Ascending aorta (tissue), 2 donors: Measurements from ENCODE around the gene ANKDD1A. TPM values are rescaled to one million over a fixed set of nuclear protein-coding genes. Genes with fewer than 3 reads are reported as not detected.

ENCODE experiments used
- DNase-seq, 2 donors: peaks; one replicate each; pipeline ENCODE4 v3.0.0-alpha.2; 2019; ENCODE audit warnings: low spot score in 2 of 2
- H3K27ac ChIP-seq, 2 donors: fragments of 200-600 bp; sonication (generic); one replicate each; pipeline ENCODE4 v1.5.1; 2016 to 2017; ENCODE audit warnings: mild to moderate bottlenecking in 1 of 2
- H3K27me3 ChIP-seq: fragments of 200-600 bp; sonication (generic); one replicate; pipeline ENCODE4 v1.5.1; 2017
- H3K36me3 ChIP-seq, 2 donors: fragments of 200-600 bp; sonication (generic); one replicate each; pipeline ENCODE4 v1.5.1; 2016
- H3K4me1 ChIP-seq, 2 donors: fragments of 200-600 bp; sonication (generic); one replicate each; pipeline ENCODE4 v1.5.1; 2016 to 2017; ENCODE audit warnings: mild to moderate bottlenecking in 1 of 2
- H3K4me3 ChIP-seq, 2 donors: fragments of 200-600 bp; sonication (generic); one replicate each; pipeline ENCODE4 v1.5.1; 2016 to 2017; ENCODE audit warnings: mild to moderate bottlenecking in 1 of 2
- H3K9me3 ChIP-seq, 2 donors: fragments of 200-600 bp; sonication (generic); one replicate each; pipeline ENCODE4 v1.5.1; 2016
- intact Hi-C: fragments of 100-400 bp; cut with DNase I; formaldehyde crosslinking; loops from one replicate; pipeline ENCODE4 v1.15.1; 2023
- total RNA-seq: library from RNA; depleted of rRNA; stranded (reverse); fragments of >200 nt; gene quantifications from one replicate; pipeline ENCODE4 v1.1.0, GENCODE V29; 2016
- TF ChIP-seq, protein P1 (sequence below), 3 experiments: fragments of 200-600 bp in 2 of 3; fragments of 450-650 bp in 1 of 3; sonication (generic) in 2 of 3; IDR thresholded peaks; one replicate each; pipeline ENCODE4 v1.5.1; 2016 to 2019; ENCODE audit warnings: antibody characterized with exemption in 3 of 3, mild to moderate bottlenecking in 1 of 3, moderate library complexity in 1 of 3

Gene ANKDD1A
- total RNA-seq, 1 donor from 2014 or later = 28.6 TPM

DNA sequence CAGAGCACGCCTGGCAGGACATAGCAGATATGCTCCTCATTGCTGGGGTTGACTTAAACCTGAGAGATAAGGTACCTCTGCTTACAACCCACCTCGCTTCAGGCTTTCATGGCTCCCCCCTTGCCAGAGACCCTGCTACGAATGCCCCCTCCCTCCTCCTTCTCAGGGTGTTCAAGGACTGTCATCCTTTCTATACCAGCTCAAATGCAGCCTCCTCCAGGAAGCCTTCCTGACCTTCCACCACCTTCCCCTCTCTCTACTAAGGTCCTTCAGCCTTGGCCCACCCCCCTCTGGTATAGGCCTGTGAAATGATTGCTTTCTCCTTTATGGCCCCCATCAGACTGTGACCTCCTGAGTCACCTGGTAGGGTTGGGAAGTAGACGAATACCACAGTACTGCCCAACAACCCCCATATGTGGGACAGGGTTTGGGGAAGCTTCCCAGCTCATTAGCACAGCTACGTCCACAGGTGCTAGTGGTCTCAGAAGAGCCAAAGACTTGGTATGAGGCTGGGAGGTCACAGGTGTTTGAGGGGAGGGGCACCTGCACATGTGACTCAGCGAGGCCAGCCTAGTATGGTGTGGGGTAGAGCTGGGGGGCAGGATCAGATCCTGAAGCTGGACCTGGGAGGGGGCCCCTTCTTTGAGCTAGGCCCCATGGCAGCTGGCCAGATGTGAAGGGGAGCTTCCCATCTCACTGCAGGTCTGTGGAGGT is 32.0 kb downstream of the ANKDD1A start:
- Histone ChIP-seq H3K4me3 (no peak overlapping the region), H3K36me3 (peaks cover 5 to 17% of the 10 kb centered on the region in 2 donors), H3K27me3 (no peaks in the 10 kb centered on the region), H3K27ac (no peak overlapping the region), H3K9me3 (no peaks in the 10 kb centered on the region), H3K4me1 (no peaks in the 10 kb centered on the region)
- TF ChIP-seq, protein P1, sequence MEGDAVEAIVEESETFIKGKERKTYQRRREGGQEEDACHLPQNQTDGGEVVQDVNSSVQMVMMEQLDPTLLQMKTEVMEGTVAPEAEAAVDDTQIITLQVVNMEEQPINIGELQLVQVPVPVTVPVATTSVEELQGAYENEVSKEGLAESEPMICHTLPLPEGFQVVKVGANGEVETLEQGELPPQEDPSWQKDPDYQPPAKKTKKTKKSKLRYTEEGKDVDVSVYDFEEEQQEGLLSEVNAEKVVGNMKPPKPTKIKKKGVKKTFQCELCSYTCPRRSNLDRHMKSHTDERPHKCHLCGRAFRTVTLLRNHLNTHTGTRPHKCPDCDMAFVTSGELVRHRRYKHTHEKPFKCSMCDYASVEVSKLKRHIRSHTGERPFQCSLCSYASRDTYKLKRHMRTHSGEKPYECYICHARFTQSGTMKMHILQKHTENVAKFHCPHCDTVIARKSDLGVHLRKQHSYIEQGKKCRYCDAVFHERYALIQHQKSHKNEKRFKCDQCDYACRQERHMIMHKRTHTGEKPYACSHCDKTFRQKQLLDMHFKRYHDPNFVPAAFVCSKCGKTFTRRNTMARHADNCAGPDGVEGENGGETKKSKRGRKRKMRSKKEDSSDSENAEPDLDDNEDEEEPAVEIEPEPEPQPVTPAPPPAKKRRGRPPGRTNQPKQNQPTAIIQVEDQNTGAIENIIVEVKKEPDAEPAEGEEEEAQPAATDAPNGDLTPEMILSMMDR (IDR thresholded peaks at IDR 0.05) = no peak
- no peak for DNase-seq
- intact Hi-C loops = no loop called here

DNA sequence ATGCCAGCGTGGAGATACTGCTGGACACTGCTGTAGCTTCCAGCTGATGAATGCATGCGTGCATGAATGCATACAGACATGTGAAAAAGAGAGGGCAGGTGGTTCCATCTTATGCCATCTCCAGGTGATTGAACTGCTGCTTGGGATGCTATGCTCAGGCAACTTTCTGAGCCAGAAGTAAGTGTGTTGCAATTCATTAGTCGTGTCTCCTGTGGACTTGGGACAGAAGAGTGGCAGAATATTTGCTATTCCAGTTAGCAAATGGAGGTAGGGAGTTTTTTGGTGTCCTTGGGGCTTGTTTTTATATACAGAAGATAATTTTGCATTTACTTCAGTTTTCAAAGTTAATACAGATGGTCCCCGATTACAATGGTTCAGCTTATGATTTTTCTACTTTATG is 33.3 kb downstream of the ANKDD1A start:
- DNase-seq = no peak
- intact Hi-C loops = no loop called here
- H3K36me3 ChIP-seq = peaks cover 5 to 20% of the 10 kb centered on the region in 2 donors

DNA sequence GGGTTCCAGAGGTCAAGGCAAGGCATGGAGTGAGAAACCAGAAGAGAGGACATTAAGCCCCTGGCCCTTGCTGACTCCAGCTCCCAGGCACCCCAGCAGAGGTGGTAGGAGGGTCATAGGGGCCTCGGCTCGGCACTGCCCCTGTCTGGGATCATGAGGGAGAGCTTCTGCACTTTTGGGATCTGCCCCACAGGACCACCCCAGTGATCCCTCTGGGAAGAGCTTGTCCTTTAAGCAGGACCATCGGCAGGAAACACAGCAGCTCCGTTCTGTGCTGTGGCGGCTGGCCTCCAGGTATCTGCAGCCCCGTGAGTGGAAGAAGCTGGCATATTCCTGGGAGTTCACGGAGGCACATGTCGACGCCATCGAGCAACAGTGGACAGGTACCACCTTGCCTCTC is 35.5 kb downstream of the ANKDD1A start:
- intact Hi-C loops = no loop called here
- H3K4me1 ChIP-seq = no peaks in the 10 kb centered on the region
- H3K4me3 ChIP-seq = no peak overlapping the region
- peaks cover 3 to 23% of the 10 kb centered on the region in 2 donors for H3K36me3 ChIP-seq
- no peaks in the 10 kb centered on the region for H3K27me3 ChIP-seq
- no peaks in the 10 kb centered on the region for H3K9me3 ChIP-seq
- no peak for DNase-seq
- no peak overlapping the region for H3K27ac ChIP-seq
- TF ChIP-seq, protein P1 (IDR thresholded peaks at IDR 0.05) = no peak

More for the DNA sequence above, 33.3 kb downstream of the ANKDD1A start:
- Histone ChIP-seq H3K4me1 (no peaks in the 10 kb centered on the region), H3K9me3 (no peaks in the 10 kb centered on the region), H3K4me3 (no peak overlapping the region), H3K27ac (no peak overlapping the region), H3K27me3 (no peaks in the 10 kb centered on the region)
- TF ChIP-seq, protein P1 (IDR thresholded peaks at IDR 0.05) = no peak

DNA sequence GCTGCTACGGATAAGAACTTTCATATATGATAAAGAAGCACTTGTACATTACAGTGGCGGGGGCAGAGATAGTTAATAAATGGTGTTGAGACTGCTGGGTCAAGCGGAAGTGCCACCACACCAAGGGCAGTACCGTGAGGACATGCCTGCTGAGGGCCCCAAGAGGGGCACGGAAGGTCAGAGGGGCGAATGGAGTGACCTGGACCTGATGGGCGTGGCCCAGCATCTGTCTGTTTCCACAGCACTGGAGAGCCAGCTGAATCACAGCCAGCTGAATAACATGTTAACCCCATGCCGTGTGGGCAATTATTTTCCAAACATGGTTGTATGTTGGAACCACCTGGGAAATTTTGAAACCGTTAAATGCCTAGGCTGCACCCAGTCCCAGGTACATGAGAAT is 37.2 kb downstream of the ANKDD1A start:
- Histone ChIP-seq H3K27me3 (no peaks in the 10 kb centered on the region), H3K27ac (no peak overlapping the region), H3K9me3 (no peaks in the 10 kb centered on the region), H3K4me3 (no peak overlapping the region), H3K36me3 (peaks cover 0 to 23% of the 10 kb centered on the region in 2 donors), H3K4me1 (no peaks in the 10 kb centered on the region)
- no peak for DNase-seq
- intact Hi-C loops = no loop called here
- TF ChIP-seq, protein P1 (IDR thresholded peaks at IDR 0.05) = no peak

DNA sequence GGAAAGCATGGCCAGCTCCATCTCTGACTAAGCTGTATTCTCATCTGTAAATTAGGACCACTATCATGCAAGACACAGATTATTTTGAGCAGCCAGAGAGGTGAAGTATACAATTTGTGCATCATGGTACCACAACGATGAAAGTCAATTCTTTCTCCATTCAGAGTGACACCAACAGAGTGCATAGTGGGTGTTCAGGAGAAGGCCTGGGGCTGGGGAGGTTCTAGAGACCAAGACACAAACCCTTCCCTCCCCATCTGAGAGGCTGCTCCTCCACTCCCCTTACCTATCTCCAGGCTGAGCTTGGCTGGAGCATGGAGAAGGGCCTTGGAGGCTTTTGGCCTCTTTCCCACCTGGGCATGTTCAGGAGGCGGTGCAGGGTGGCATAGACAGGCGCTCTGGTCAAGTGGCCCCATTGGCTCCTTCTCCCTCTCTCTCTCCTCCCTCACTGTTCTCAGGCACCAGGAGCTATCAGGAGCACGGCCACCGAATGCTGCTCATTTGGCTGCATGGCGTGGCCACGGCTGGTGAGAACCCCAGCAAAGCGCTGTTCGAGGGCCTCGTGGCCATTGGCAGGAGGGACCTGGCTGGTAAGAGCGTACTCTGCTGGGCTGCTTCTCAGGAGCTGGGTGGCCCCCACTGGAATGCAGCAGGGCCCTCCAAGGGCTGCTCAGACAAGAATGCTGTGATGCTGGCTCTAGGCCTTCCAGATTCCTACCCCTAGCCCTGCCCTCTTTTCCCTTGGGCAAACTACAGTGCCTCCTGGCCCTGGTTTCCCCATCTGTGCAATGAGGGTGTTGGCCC is 37.9 kb downstream of the ANKDD1A start:
- Histone ChIP-seq H3K36me3 (peaks cover 0 to 21% of the 10 kb centered on the region in 2 donors), H3K4me1 (no peaks in the 10 kb centered on the region), H3K27ac (no peak overlapping the region), H3K9me3 (no peaks in the 10 kb centered on the region), H3K4me3 (no peak overlapping the region), H3K27me3 (no peaks in the 10 kb centered on the region)
- DNase-seq = no peak
- intact Hi-C loops = no loop called here
- TF ChIP-seq, protein P1 (IDR thresholded peaks at IDR 0.05) = no peak
